BJ (cell line): ENCODE data around the gene FBXW11. TPM values are rescaled to one million over a fixed set of nuclear protein-coding genes. Genes with fewer than 3 reads are reported as not detected.

ENCODE experiments used
- CTCF ChIA-PET: fragments of 350-600 bp; formaldehyde crosslinking; extraction: SDS; loops from one replicate; lab custom pipeline; 2021; ENCODE audit warnings: antibody characterized with exemption, inconsistent platforms; lab: Yijun Ruan, JAX
- POLR2A ChIA-PET: fragments of 300-600 bp; sonication (Branson Sonifier 250); formaldehyde crosslinking; extraction: SDS; loops from one replicate; lab custom pipeline; 2021; ENCODE audit warnings: antibody characterized with exemption; lab: Charles Lee
- DNase-seq: peaks from one replicate; pipeline ENCODE4 v3.0.0-alpha.2; 2011; ENCODE audit warnings: low read depth
- H3K27me3 ChIP-seq: 2 replicates; pipeline ENCODE4 v1.6.0; 2011; ENCODE audit warnings: low read length; ENCODE audit not compliant: control insufficient read depth, insufficient read depth
- H3K36me3 ChIP-seq: 2 replicates; pipeline ENCODE4 v1.5.1; 2011; ENCODE audit warnings: low read length; ENCODE audit not compliant: control insufficient read depth, insufficient read depth
- H3K4me3 ChIP-seq: 2 replicates; pipeline ENCODE4 v1.5.1; 2011; ENCODE audit warnings: low read depth, mild to moderate bottlenecking, control low read depth, low read length
- polyA plus RNA-seq: library from polyadenylated mRNA; depleted of rRNA; stranded (reverse); fragments of >200 nt; gene quantifications from 2 replicates; pipeline ENCODE4 v1.2.3, GENCODE V29; 2011
- TF ChIP-seq, protein P1 (sequence below): IDR thresholded peaks from 2 replicates; pipeline ENCODE4 v1.5.1; 2011; ENCODE audit warnings: low read depth, mild to moderate bottlenecking, control low read depth, inconsistent platforms, low read length, moderate library complexity; ENCODE audit not compliant: insufficient read depth

The FBXW11 gene
- polyA plus RNA-seq, 1 experiment: 55.5 TPM

DNA sequence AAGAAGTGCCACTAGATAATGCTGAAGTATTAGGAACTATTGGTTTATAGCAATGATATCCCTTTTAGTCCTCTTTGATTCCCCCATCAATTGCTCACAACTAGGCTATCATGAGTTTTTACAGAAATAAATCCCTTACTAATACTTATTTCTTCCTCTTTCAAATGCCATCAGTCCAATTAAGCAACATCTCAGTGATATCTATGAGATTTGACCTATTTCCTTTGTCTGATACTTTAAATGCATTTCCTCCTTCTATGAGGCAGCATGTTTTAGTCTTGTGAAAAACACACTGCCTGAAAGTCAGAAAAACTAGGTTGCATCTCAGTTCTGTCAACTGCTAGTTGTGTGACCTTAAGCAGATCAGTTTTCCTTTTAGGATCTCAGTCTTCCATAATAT, 101.6 kb downstream of the FBXW11 start:
- POLR2A ChIA-PET: no interaction called here
- H3K36me3 ChIP-seq: no peaks in the 10 kb centered on the region; the same call in 1 of the 2 replicates
- no peaks in the 10 kb centered on the region for H3K27me3 ChIP-seq
- no peak overlapping the region for H3K4me3 ChIP-seq
- DNase-seq: no peak
- TF ChIP-seq, protein P1, sequence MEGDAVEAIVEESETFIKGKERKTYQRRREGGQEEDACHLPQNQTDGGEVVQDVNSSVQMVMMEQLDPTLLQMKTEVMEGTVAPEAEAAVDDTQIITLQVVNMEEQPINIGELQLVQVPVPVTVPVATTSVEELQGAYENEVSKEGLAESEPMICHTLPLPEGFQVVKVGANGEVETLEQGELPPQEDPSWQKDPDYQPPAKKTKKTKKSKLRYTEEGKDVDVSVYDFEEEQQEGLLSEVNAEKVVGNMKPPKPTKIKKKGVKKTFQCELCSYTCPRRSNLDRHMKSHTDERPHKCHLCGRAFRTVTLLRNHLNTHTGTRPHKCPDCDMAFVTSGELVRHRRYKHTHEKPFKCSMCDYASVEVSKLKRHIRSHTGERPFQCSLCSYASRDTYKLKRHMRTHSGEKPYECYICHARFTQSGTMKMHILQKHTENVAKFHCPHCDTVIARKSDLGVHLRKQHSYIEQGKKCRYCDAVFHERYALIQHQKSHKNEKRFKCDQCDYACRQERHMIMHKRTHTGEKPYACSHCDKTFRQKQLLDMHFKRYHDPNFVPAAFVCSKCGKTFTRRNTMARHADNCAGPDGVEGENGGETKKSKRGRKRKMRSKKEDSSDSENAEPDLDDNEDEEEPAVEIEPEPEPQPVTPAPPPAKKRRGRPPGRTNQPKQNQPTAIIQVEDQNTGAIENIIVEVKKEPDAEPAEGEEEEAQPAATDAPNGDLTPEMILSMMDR: no peak
- CTCF ChIA-PET: interaction anchor here (0.6 to 3.3 kb wide), 2 partner anchors 112 to 486 kb away, joined by 3 to 12 read pairs; partner anchors contain the start of gene FGF18

DNA sequence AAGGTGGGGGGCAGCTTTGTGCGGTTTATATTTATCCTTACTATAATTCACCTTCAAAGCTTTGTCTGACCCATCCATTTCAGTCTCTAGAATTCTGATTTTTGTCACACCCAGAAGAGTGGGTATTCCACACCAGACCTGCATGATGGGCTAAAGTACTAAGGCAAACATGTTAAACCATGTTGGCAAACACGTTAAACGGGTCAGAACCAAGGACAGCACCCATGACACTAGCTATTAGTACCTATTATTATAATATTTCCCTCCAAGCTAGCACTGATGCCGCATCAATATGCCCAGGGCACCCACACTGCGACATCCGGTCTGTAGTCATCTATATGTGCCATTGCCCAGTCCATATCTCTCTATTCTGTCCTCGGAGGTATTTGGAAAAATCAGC, 104.7 kb downstream of the FBXW11 start:
- no peak for DNase-seq
- ChIA-PET CTCF (interaction anchor here (1.3 to 3.3 kb wide), 2 partner anchors 10 to 483 kb away, joined by 6 to 12 read pairs; partner anchors contain the start of gene FGF18), POLR2A (no interaction called here)
- TF ChIP-seq, protein P1: no peak
- Histone ChIP-seq H3K36me3 (no peaks in the 10 kb centered on the region), H3K27me3 (no peaks in the 10 kb centered on the region), H3K4me3 (no peak overlapping the region)

DNA sequence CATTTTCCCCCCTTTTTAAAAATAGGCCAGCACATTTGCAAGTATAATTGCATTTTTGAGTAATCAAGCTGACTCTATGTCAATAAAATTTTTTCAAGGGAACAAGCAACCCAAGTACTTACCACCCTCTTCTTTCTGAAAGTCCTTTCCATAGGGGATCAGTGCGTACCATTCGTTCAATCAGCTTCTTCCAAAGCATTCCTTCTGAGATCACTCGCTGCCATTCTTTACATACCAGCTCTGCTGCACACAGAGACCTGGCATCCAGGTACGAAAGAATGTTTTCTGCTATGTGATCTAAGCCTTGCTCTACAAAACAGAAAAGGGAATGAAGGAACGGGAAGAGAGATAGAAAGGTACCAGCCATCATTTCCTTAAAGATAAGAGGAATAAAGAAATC, 106.6 kb downstream of the FBXW11 start:
- POLR2A ChIA-PET: interaction anchor here (0.6 kb wide), 1 partner anchor 107 kb away, joined by 4 read pairs; the partner anchor contains the start of gene FBXW11
- TF ChIP-seq, protein P1: no peak
- H3K27me3 ChIP-seq: no peaks in the 10 kb centered on the region
- CTCF ChIA-PET: interaction anchor here (0.8 to 2.1 kb wide), 5 partner anchors 7 to 481 kb away, joined by 3 to 14 read pairs (median 4); partner anchors contain the start of gene FGF18
- no peaks in the 10 kb centered on the region for H3K36me3 ChIP-seq
- H3K4me3 ChIP-seq: no peak overlapping the region
- no peak for DNase-seq

DNA sequence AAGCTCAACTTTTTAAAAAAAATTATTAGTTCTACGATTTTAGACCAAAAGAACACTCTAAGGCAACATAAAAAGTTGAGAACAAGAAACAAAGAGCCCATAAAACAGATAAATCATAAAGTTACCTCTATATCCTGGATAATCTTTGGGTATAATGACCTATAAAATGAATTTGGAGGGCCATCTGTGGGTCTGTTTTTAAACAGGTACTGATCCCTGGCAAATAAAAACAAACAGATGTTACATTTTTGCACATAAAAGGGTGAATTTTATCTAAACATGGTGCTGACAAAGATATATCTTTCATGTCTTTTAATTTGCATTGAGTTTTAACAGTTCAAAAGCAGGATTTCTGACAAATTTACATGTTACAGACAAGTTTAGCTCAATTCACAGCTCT, 107.6 kb downstream of the FBXW11 start:
- ChIA-PET CTCF (interaction anchor here (0.7 to 2.1 kb wide), 8 partner anchors 8 to 480 kb away, joined by 3 to 14 read pairs (median 3); partner anchors contain the start of gene FGF18), POLR2A (interaction anchor here (0.6 kb wide), 1 partner anchor 460 kb away, joined by 3 read pairs; no protein-coding TSS in a partner anchor)
- H3K36me3 ChIP-seq: no peaks in the 10 kb centered on the region
- TF ChIP-seq, protein P1: no peak
- H3K27me3 ChIP-seq: no peaks in the 10 kb centered on the region
- no peak overlapping the region for H3K4me3 ChIP-seq
- DNase-seq: no peak

DNA sequence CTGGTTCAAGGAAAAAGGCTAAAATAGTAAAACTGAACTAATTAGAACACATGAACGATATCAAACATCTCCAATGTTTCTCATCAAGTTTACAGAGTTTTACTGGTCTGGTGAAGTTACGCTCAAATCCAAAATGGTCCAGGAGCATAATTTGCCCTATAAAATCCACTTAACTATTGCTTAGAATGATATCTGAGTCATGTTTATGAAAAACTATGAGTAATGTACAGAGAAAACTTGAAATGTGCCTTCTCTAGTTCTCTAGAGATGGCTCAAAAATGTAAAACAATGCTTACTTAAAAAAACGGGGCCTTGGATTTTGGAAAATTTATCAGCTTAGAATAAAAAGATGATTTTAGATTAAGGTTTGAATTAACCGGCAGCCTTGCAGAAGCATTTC, 108.1 kb downstream of the FBXW11 start:
- no peaks in the 10 kb centered on the region for H3K27me3 ChIP-seq
- no peaks in the 10 kb centered on the region for H3K36me3 ChIP-seq
- POLR2A ChIA-PET: interaction anchor here (0.6 kb wide), 1 partner anchor 459 kb away, joined by 3 read pairs; no protein-coding TSS in a partner anchor
- no peak for DNase-seq
- H3K4me3 ChIP-seq: no peak overlapping the region
- CTCF ChIA-PET: interaction anchor here (0.8 to 2.1 kb wide), 4 partner anchors 10 to 480 kb away, joined by 3 to 14 read pairs (median 6); partner anchors contain the start of gene FGF18
- TF ChIP-seq, protein P1: no peak
